HG03378 (cell line): ENCODE data around the gene BYSL.

Experiments used
- ATAC-seq: cut with Tn5 transposase; IDR thresholded peaks from one replicate; pipeline ENCODE4 v1.9.1; 2021; ENCODE audit warnings: mild to moderate bottlenecking, moderate library complexity; ENCODE audit not compliant: unreplicated experiment

The BYSL gene

GRCh38 chr6:41920921-41921711 lies at the start of gene BYSL, which contains the start of gene MED20:
TSS of gene BYSL (plus strand) at chr6:41921499. CDS start at chr6:41921563, 64 bp downstream.
TSS of gene MED20 (minus strand) at chr6:41921139. CDS start at chr6:41921018, 121 bp downstream.
- ATAC-seq: peak; percentile 83

GRCh38 chr6:41871691-41872090 lies 49.6 kb upstream of the BYSL start:
- no peak for ATAC-seq

DNA sequence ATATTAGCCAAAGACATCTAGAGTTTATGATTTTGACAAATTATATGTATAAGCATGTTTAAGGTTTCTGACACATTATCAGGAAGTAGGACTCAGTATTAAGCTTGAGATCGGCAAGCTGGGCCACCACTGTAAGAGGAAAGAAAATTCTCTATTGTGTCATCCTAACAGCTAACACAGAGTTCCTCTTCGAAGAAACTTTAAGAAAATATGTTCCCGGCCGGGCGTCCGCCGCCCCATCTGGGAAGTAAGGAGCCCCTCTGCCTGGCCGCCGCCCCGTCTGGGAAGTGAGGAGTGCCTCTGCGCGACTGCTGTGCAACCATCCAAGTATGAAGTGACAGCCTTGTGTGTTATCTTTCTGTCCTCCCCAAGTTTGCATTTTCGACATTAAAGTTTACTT lies 49.2 kb upstream of the BYSL start:
- no peak for ATAC-seq

- ATAC-seq: no peak
Observed at GRCh38 chr6:41874741-41875140, 46.6 kb upstream of the BYSL start.

DNA sequence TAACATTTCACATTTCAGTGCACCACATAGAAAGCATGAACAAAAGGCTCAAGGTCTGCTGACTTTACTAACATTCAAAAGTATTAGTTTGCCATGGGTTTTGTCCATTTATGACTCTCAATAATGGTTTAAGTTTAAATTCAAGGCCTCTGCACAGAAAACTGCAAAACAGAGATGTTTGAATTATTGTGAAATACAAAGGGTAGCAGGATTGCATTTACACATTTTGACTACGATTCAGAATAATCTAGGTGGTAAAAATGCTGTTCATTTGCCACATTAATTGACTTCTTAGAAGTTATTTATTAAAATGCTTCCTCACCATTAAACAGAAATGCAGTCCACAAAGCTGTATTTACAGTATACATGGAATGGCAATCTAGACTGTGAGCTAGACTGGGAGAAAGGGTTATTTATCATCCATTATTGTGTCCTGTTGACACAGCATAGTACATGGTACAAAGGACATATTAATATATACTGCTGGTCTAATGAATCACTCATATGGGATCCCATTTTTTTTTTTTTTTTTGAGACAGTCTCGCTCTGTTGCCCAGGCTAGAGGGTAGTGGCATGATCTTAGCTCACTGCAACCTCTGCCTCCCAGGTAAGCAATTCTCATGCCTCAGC lies 44.1 kb upstream of the BYSL start:
- ATAC-seq: no peak

DNA sequence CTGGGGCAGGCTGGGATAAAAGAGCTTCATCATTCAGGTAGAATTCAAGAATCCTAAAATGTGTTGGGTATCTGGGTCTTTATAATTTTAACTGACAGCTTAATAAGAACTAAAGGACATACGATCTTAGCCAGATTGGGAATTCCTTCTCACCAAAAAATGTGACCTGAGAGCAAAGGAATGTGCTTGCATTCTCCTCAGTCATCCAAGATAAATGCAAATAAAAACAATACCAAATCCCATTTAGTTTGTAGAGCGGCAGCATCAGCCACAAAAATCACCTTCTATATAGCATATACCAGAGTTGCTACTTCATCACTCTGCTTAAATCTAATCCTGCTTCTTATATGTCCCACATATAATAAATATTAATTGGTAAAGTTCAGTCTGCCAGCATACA lies 43.1 kb upstream of the BYSL start:
- no peak for ATAC-seq

GRCh38 chr6:41878961-41879405 lies 42.3 kb upstream of the BYSL start:
- no peak for ATAC-seq

- no peak for ATAC-seq
Observed at GRCh38 chr6:41881506-41881905, 39.8 kb upstream of the BYSL start.

DNA sequence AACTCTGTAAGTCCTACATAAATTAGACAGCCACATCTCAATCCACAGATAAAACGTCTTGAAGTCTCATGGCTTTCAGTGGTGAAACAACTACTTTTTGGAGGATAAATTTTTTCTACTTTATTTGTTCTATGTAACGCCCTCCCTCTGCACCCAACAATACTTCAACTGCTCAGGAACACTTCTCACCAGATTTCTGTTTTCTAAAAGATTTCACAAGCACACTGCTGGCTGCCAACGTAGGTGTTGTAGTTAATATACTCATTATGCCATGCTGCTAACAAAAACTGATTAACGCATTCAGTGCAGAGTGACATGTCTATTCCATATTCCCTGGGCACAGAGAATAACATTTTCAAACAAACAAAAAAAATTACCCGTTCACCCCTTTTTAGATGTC lies 36.3 kb upstream of the BYSL start:
- no peak for ATAC-seq

GRCh38 chr6:41885930-41886329 lies 35.4 kb upstream of the BYSL start:
- ATAC-seq: no peak

DNA sequence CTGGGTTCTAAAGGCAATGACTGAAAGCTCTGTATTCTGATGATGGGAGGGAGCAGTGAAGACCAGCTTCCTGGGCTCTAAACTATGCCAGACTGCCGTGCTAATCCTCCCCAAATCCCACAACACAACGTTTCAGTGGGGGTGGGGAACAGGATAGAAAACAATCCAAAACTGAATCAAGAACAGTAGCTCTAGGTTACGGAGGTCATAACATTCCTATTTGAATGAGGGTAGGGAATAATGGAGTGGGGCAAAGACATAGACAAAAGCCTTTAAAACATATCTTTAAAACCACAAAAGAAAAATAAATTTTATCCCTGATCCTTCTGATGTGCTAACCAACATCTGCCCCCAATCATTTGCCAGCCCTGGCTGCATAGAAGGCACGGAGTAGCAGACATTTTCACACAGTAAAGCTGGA lies 34.0 kb upstream of the BYSL start:
- no peak for ATAC-seq

DNA sequence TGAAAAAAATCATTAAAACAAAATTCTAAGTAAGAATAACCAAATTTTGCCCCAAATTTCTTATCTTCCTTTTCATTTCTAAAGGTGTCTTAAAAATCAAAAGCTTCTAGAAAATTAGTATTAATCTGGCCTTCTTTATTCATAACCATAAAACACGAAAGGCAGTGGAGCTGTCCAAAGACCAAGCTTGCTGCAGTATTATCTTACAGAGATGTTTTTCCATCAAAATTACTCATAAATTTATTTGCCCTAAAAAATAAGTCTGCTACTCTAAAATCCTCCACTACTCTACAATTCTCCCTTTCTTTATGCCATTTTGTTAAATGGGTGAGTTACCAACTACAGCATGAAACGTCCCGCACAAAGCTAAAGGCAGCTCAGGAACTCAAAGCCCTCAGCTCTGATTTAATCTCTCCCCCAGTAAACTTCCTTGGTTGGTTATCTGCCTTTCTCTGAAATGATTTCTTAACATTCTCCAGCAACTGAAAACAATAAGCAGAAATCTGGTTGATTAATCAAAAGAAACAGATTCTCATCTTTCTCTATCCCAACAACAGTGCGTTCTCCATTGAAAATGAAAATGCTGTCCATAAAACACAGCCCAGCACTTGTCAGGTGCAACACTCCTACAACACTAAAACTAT lies 28.3 kb upstream of the BYSL start:
- ATAC-seq: no peak

GRCh38 chr6:41894366-41895299 lies 26.7 kb upstream of the BYSL start:
- peak; percentile 22 for ATAC-seq

GRCh38 chr6:41895300-41896233 lies 25.7 kb upstream of the BYSL start, which contains the start of gene USP49:
TSS of gene USP49 (minus strand) at chr6:41895375. CDS start at chr6:41806983, 88,392 bp downstream.
- ATAC-seq: peak; percentile 77

DNA sequence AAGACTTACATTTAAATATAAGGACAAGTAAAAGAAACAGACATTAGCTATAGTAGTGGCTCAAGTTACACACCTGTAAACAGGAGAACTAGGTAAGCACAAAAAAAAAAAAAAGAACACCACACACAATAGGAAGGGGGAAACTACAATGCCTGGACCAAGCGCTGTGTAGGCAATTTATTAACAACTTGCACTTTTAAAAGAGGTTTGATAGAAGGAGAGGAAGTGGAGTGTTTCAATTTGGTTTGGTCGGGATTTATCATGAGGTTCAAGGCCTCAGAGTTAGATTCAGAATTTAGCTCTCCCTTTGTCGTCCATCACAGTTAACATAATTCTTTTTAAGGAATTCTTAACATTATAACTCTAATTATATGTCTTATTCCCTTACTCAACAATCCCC lies 25.0 kb upstream of the BYSL start:
- ATAC-seq: no peak

DNA sequence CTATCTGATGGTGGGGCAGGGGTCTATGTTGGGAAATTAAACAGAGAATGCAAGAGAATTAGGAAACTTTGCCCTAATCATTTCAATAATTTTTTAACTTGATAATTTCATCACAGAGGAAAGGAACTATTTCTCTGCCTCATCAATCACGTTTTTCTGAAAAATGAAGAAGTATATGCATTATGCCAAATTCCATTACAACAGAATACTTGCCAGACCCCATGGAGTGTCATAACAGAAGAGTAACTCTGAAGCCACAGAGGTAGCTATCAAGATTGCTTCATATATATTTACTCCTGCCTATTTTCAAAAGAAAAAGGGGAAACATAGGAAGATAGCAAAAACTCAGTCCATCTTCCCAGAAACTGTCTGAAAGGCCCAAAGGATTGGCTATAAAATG lies 20.4 kb upstream of the BYSL start:
- ATAC-seq: no peak

DNA sequence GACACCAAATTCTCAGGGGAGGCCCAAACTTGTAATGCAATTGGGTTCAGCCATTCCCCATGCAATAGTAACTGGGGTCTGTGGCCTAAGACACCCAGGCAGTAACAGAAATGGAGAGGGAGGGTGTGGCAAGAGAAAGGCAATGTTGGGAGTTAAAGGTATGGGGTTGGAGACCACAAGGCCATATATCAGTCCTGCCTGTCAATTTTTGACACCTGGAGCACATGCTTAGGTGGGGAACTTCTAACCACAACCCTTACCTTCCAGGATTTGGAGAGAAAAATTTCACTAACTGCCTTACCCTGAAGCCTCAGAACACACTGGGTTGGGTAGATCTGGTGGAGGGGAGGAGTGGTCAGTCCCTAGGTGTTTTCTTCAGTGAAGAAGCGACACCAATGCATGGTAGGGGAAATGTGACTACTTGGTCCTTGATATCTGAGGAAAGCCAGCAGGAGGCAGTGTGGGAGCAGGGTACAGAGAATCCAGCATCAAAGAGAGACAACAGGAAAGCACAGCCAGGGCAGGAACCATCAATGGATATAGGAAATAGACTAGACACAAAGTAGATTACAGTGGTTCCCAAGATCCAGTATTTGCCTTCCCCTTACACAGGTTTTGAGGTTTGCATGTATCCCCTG lies 19.3 kb upstream of the BYSL start:
- ATAC-seq: no peak

DNA sequence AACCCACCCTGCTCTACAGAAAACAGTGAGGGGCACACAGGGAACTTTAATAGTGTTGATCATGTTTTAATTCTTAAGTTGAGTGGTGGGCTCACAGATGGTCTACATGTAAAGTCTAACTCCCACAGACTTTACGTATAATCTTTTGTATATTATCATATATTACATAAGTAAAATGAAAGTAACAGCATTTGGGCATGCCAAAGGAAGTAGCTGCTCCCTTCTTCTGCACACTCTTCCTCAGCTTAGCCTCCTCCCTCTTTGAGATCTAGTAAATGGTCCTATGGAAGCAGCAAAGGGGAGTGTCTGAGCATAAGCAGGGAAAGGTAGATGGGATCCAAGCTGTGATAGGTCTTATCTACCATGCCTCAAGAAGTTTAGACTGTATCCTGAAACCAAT lies 11.6 kb upstream of the BYSL start:
- ATAC-seq: no peak

GRCh38 chr6:41914343-41914742 lies 7.0 kb upstream of the BYSL start:
- no peak for ATAC-seq
